Body of pancreas (tissue), 4 donors: ENCODE data around the gene OAS3.

Experiments used
- POLR2A ChIP-seq, 3 donors: fragments of 450-650 bp; IDR thresholded peaks; one replicate each; pipeline ENCODE4 v1.6.1; 2016; ENCODE audit warnings: antibody characterized with exemption in 3 of 3, mild to moderate bottlenecking in 2 of 3
- TF ChIP-seq, protein P1 (sequence below), 7 experiments: fragments of 450-650 bp in 4 of 7; fragments of 200-600 bp in 3 of 7; sonication (generic) in 3 of 7; IDR thresholded peaks; one replicate each; pipeline ENCODE4 v1.5.1; 2016 to 2019; ENCODE audit warnings: antibody characterized with exemption in 7 of 7

DNA sequence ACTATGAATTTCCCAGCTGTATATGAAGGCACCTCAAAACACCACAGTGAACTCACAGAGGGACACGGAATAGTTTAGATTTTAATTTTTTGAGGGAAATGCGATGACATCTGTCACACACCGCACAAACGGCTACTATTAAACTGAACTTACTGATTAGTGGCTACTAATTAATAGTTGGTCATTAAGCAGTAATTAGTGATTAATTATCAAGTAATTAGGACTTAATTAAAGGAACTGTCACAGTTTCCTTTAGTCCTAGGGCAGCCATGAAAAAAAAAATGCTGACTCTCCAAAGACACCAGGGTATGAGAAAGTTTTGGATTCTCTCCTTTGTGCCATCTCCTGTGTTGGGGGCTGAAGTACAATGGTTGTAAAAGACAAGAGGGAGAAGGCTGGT is 28.6 kb upstream of the OAS3 start:
- TF ChIP-seq, protein P1, sequence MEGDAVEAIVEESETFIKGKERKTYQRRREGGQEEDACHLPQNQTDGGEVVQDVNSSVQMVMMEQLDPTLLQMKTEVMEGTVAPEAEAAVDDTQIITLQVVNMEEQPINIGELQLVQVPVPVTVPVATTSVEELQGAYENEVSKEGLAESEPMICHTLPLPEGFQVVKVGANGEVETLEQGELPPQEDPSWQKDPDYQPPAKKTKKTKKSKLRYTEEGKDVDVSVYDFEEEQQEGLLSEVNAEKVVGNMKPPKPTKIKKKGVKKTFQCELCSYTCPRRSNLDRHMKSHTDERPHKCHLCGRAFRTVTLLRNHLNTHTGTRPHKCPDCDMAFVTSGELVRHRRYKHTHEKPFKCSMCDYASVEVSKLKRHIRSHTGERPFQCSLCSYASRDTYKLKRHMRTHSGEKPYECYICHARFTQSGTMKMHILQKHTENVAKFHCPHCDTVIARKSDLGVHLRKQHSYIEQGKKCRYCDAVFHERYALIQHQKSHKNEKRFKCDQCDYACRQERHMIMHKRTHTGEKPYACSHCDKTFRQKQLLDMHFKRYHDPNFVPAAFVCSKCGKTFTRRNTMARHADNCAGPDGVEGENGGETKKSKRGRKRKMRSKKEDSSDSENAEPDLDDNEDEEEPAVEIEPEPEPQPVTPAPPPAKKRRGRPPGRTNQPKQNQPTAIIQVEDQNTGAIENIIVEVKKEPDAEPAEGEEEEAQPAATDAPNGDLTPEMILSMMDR (IDR thresholded peaks at IDR 0.05), result no peak
- TF ChIP-seq POLR2A (IDR thresholded peaks at IDR 0.05), result no peak
